HFF-Myc (cell line): ENCODE data around the gene PCDH1.

Experiments used
- DNase-seq: peaks from one replicate; pipeline ENCODE4 v3.0.0-alpha.2; 2011; ENCODE audit warnings: low read depth; ENCODE audit errors: extremely low read depth
- H3K4me3 ChIP-seq: replicated peaks from 2 replicates; pipeline ENCODE4 v1.5.1; 2011; ENCODE audit warnings: low read depth, mild to moderate bottlenecking, control low read depth, low read length
- CTCF ChIP-seq: IDR thresholded peaks from 2 replicates; pipeline ENCODE4 v1.5.1; 2012; ENCODE audit warnings: mild to moderate bottlenecking, low read depth, low read length, control low read depth; ENCODE audit errors: missing control alignments

Gene PCDH1

GRCh38 chr5:141864371-141865370, 13.5 kb downstream of the PCDH1 start:
- H3K4me3 ChIP-seq, result no peak overlapping the region
- no peak for TF ChIP-seq CTCF
- DNase-seq, result no peak

- TF ChIP-seq CTCF, result no peak
- no peak overlapping the region for H3K4me3 ChIP-seq
- DNase-seq, result no peak
Measured at GRCh38 chr5:141863569-141864178, 14.5 kb downstream of the PCDH1 start.

GRCh38 chr5:141862936-141863543, 15.2 kb downstream of the PCDH1 start:
- TF ChIP-seq CTCF, result no peak
- H3K4me3 ChIP-seq, result no peak overlapping the region
- DNase-seq, result no peak

- DNase-seq, result no peak
- no peak for TF ChIP-seq CTCF
- H3K4me3 ChIP-seq, result no peak overlapping the region
Measured at GRCh38 chr5:141861194-141861593, 17.0 kb downstream of the PCDH1 start.

GRCh38 chr5:141858079-141858765, 20.0 kb downstream of the PCDH1 start:
- DNase-seq, result no peak
- TF ChIP-seq CTCF, result no peak

GRCh38 chr5:141857226-141857625, 21.0 kb downstream of the PCDH1 start:
- H3K4me3 ChIP-seq, result no peak overlapping the region
- TF ChIP-seq CTCF, result no peak
- no peak for DNase-seq

More at GRCh38 chr5:141858079-141858765, 20.0 kb downstream of the PCDH1 start:
- H3K4me3 ChIP-seq, result no peak overlapping the region
